GM18873 (cell line): ENCODE measurements around the gene TBC1D1.
"Not testable (repeated sequence)": the region's sequence is repeated elsewhere in the genome, so short reads cannot be mapped to it uniquely, and the experiment has no call there.

Experiments
- ATAC-seq: cut with Tn5 transposase; IDR thresholded peaks from one replicate; pipeline ENCODE4 v1.9.1; 2021; ENCODE audit warnings: mild to moderate bottlenecking, moderate library complexity, moderate number of reproducible peaks; ENCODE audit not compliant: unreplicated experiment, low FRiP score

Gene TBC1D1

DNA sequence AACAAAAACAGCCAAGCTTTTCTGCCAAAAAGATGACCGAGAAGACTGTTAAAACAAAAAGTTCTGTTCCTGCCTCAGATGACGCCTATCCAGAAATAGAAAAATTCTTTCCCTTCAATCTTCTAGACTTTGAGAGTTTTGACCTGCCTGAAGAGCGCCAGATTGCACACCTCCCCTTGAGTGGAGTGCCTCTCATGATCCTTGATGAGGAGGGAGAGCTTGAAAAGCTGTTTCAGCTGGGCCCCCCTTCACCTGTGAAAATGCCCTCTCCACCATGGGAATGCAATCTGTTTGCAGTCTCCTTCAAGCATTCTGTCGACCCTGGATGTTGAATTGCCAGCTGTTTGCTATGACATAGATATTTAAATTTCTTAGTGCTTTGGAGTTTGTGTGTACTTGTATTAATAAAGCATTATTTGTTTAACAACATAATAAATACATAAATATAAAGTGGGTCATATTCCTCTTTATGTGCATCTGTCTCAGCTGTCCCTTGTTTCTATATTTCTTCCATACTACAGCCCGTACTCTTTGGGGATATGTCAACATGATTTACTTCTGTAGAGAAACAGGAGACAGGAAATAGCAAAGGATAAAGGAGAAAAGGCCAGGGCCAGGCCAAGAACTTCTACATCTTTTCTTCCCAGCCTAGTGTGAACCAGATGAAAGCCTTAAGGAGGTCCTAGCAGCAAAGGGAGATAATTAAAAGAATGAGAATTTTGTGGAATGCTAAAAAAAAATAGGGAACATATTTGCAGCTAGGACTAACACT lies 70.0 kb downstream of the TBC1D1 start:
- ATAC-seq = no peak

DNA sequence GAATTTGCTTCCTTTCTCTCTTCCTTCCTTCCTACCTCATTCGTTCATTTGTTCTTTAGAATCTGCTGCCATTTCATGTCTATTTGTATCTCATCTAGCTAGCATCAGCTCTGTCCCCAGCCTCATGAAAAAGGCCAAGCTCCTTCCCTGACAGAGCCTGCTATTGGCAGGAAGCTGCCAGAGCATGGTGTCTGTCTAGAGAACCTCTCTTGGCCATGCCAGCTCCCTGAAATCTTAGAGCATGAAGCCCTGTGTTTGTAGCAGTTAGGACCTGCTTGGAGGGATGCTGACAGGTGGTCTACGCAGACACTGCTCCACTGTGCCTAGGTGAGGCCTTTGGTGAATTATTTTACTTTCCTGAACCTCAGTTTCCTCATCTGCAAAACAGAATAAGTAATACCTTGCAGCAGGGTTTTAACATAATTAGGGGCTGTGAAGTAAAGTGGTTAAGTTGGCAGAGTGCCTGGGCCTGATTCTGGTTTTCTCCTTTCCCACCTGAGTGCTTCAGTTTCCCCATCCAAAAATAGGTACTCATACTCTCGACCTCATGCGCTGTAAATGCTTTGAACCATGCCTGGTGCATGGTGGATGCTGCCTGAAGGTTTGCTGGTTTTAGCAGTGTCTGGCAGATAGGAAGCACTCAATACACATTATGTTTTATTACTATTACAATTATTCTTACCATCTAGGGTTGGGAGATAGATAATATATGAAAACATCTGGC lies 74.0 kb downstream of the TBC1D1 start:
- ATAC-seq = no peak

DNA sequence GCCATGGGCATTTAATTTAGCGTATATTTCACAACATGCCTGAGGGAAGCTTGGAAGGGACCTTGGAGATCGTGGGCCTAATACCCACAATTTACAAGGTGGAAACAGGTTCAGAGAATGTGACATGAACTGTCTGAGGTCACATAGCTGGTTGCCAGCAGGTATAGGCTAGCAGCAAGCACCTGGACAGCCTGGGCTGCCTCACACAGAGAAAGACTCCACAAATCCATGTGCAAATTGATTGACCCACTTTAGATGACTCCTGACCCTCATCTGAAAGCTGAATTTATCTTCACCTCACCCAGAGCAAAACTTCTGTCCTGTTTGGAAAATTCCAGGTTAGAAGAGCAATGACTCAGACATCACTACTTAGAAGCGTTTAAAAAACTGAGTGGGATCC lies 75.2 kb downstream of the TBC1D1 start:
- no peak for ATAC-seq

DNA sequence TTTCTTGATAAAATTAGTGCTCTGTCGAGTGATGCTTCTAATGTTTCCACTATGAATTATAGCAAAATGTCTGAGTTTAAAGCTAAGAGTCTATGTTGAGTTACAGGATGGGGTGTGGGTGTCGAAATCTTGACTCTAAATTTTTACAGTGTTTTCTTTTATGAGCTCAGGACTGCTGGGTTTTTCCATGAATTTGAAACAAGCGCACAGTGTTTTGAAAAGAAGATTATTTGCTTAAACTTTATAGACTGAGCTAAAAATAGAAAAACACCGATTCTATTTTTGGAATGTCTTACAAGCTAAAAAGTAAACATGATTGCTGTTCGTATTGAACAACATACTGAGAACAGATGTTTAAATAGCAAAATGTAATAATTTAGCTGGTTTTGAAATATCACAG lies 76.9 kb downstream of the TBC1D1 start:
- no peak for ATAC-seq

DNA sequence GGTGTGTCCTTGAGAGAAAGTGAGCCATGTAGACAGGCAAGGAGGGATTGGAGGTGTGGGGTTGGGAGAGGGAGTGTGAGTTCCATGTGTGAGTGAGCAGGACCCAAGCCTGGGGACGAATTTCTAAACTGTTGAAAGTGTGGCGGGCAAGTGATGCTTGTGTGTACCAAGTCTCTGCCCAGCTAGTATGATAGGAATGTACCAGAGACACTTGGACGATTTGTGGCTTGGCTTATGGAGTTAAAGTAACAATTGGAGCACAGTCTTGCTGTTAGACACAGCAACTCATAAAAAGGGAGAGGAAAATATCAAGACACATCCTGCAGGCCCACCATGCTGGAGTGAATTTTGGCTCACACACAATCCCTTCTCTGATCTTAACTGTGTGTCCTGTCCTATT lies 77.9 kb downstream of the TBC1D1 start:
- ATAC-seq = no peak

DNA sequence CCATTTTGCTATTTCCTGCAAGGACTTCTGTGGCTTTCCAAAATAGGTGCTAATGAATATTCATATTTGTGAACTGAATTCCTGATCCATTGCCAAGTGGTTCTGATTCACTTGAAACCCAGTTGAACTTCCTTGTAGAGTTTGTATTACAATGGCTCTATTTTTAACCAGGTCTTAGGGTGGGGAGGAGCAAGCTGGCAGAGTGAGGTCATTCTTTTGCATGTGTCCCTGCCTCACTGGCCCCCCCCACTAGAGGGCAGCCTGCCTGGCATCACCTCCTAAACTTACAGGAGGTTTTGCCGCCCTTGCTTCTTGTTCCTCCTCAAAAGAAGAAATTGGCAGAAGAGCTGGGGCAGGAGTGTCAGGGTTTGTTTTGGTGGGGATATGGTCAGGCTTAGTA lies 79.8 kb downstream of the TBC1D1 start:
- ATAC-seq = peak; percentile 57

DNA sequence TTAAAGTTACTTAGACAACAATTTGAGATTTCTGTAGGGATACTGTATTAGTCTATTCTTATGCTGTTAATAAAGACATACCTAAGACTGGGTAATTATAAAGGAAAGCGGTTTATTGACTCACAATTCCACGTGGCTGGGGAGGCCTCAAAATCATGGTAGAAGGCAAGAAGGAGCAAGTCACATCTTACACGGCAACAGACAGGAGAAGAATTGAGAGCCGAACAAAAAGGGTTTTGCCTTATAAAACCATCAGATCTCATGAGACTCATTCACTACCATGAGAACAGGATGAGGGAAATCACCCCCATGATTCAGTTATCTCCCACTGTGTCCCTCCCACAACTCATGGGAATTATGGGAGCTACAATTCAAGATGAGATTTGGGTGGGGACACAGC lies 80.3 kb downstream of the TBC1D1 start:
- no peak for ATAC-seq

DNA sequence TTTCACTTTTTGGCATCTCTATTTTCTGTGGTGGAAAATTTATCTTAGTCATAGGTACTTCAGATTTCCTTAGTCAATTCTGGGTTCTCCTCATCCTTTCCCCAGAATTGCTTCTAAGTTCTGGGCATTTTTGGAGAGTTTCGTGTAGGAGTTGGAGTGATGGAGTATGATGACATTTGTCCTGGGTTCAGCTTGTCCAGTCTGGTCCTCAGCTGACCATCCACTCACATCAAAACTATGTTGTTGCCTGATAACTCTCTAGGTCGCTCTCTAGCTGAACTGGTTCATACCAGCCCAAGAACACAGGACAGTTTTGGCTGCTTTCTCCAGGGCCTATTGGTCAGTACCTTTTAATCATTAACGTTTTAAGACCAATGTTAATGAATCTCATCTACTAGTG lies 82.6 kb downstream of the TBC1D1 start:
- ATAC-seq = no peak

DNA sequence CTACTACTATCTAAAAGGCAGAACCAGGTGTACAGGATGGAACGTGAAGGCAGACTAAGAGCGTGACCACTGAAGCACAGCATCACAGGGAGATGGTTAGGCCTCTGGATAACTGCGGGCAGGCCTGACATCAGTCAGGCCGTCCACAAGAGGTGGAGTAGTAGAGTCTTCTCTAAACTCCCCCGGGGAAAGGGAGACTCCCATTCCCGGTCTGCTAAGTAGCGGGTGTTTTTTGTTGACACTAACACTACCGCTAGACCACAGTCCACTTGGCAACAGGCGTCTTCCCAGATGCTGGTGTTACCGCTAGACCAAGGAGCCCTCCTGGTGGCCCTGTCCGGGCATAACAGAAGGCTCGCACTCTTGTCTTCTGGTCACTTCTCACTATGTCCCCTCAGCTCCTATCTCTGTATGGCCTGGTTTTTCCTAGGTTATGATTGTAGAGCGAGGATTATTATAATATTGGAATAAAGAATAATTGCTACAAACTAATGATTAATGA lies 84.5 kb downstream of the TBC1D1 start:
- ATAC-seq = not testable (repeated sequence)

DNA sequence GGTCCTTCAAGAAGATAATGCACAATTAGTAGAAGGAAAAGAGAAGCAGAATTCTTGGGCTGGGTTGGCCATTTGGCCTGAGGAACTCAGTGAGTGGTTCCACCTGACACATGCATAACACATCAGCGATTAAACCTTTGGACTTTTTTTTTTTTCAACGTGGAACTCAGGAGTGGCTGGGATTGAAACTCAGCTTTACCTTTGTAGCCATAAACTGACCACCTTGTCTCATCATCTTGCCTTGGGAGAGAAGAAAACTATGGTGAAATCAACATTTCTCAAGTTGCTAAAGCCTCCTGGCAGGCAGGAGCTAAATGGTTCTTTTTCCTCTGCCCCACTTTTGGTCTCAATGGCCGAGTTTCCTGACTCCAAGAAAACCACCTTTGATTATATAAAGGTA lies 85.6 kb downstream of the TBC1D1 start:
- no peak for ATAC-seq

DNA sequence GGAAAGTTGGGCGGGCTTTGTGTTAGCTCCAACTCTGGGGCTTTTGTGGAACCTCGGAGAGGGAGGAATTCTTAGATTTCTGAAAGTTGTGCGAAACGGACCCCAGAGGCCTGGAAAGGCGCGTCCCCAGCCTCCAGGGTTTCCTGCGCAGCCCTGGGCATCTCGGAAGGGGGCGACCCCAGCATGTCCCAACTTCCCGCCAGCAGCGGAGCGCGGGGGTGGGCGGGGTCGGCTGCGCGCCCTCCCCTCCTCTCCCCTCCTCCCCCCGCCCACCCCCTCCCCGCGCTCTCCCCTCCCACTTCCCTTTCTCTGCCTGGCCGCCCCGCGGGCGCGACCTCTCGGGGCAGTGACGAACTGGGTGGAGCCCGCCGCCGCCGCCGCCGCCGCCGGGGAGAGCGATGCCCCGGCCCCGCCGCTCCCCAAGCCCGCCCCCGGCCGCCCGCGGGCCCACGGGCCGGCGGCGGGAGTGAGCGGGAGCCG lies 86.1 kb downstream of the TBC1D1 start:
- peak; percentile 41 for ATAC-seq

DNA sequence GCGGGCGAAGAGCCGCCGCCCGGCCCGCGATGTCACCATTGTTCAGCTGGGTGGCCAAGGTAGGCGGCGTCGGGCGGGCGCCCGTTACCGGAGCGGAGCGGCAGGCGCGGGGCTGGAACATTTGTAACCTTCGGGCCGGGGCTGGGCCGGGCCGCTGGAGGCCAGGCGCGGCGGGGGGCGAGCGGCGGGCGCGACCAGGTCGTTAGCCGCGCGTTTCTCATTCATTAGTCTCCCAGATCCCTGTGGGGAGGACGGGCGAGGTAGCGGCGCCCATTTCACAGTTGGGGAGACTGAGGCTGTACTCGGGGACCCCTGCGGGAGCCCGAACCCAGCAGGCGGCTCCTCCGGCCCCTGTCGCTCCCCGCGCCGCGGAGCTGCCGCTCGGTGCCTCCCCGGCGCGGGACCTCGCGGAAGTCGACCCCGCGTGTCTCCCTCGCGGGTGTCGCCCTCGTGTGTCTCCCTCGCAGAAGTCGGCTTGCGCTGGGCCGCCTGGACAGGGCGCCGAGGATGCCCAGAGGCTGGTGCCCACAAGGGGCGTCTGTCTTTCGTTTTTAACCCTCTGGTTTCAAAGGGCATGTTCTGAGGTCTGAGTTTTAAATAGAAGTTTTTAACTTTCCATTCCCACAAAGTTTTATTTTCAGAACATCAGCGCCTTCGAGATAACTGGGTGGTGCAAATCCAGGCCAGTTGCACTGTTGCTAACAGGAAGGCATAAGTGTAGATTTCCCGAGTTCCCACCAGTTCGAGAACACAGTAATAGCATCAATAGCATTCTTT lies 86.8 kb downstream of the TBC1D1 start:
- peak; percentile 45 for ATAC-seq

DNA sequence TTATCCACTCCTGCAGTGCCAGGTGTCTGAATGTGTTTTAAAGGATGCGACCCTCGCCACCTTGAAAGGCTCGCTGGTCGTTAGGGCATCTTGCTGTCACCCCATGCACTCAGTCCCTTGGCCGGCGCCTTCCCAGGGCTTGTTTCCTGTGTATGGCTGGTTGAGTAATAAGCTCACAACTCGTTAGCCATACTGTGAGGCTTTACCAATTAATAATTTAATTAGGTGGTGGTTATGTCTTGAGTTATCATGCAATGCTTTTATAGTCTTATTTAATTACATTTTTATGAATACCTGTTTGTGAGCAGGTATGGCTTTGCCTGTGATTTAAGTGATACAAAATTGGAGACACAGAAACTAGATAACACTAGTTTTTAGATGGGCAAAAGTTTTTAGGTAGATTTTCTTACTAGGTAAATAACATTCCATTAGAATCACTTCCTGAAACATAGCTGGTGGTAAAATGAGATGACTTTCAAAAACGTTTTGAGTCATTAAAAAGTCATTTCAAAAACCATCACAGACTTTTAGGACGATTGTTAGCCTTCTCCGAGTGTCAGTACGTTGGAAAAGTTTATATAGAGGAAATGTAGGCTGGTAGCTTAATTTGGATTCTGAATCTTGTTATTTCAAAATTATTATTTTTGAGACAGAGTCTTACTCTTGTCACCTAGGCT lies 87.5 kb downstream of the TBC1D1 start:
- ATAC-seq = peak; percentile 32

DNA sequence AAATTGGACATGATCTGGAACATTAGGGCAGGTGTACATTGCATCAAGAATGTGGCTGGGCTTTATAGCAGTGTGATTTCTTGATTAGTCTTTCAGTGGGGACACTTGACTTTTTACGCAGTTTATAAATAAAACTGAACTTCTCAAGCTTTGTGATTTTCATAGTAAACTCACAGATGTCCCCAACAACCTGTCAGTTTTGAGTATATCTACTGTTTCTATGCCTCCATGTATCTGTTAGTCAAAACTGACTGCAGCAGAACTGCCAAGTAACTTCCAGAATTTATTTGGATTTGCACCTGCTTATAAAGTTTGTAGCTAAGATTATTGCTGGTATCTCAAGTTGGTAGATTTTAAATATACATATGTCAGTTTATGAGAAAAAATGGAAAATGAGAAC lies 89.4 kb downstream of the TBC1D1 start:
- ATAC-seq = no peak

DNA sequence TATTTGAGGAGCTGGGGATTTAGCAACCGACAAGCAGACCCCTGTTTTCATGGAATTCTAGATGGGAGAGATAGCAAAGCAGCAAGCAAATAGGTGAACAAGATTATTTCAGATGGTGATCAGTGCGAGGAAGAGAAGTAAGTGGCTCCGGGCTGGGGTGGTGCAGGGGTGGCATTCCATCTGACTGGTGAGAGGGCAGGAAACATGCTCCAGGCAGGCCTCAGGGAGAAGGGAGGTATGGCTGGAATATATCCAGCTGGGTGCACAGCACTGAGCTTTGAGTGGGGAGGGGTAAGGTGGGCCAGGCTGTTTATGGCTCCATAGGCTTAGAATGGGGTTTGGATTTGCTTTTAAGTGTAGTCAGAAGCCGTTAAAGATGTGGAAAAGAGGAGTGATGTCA lies 90.5 kb downstream of the TBC1D1 start:
- ATAC-seq = no peak

DNA sequence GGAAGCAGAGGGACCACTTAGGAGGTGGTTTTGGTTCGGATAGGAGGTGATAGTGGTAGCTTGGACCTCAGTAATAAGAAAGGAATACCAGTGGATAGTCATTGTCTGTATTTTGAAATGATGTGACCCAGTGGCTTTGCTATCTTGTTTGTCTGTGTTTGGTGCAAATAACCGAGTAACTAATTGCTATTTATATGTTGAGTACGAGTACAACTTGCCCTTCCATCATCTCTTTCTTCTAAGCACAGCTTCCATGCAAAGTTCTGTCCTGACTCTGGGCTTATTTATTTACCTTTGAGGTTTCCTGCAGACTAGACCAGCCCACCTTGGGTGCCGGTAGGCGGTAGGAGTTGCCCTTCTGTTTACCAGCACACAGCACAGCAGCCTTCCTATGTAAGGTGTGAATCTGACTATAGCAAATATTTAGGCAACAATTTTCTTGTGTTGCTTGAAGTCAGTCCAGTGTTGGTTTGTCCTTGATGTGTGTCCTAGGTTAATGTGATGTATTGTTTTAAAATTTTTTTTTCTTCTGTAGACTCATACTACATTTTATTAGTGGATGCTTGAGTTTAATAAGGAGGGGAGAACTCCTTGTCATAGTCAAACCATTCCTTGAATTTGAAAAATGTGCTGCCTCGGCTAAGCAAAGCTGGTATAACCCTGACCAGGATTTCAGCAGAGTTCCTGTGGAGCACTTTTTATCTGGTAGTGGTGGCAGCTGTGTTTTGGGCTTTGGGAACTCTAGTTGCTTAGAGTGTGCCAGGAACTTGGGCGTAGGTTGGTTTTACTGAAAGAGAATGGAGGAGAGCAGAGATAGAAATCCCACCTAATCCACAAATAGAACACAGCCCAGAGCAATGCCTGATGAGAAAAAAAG lies 91.2 kb downstream of the TBC1D1 start:
- no peak for ATAC-seq

DNA sequence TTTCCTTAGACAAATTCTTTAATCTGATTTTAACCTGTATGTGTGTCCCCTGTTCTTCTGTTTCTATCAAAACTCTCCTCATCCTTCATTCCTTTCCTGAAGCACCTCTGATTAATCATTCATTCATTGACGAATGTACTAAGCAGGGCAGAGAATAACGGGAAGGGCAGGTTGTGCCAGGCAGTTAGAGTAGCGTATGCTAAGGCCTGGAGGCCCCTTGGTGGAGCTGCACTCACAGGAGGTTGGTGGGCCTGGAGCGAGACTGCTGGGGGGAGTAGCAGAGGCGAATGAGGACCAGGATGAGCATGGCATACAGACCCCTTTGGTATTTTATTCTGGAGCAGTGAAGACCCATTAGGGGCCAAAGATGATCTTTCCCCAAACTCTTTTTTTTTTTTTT lies 91.9 kb downstream of the TBC1D1 start:
- no peak for ATAC-seq

DNA sequence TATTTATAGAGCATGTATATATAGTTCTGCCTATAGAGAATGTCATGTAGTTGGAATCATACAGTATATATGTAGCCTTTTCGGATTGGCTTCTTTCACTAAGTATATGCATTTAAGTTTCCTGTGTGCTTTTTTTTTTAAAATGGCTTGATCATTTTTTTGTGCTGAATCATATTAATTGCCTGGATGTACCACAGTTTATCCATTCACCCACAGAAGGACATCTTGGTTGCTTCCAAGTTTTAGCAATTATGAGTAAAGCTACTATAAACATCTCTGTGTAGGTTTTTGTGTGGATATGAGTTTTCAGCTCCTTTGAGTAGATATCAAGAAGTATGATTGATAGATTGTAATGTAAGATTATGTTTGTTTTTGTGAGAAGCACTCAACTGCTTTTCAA lies 93.1 kb downstream of the TBC1D1 start:
- ATAC-seq = no peak

DNA sequence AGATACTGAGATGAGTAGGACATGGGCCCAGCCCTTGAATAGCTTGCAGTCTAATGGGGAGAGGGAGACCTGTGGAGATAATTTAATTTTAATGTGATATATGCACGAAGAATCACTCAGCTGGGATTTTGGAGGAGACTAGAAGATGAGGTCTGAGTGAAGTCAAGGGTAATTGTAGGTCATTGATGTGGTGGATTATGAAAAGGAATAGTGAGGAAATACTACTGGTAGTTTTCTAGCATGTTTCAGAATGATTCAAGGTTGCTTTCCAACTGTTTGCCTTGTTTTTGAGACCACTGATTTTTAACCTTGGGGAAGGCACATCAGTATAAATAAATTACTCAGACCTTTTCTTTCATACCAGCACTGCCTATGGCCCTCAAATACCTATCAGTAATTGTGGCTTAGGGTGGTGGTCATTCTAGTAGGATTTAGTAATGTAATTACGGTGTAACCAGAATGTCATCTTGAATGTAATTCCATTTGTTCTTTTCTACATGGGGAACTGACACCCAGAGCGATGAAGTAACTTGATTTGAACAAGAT lies 94.9 kb downstream of the TBC1D1 start:
- no peak for ATAC-seq
